Stimulated activated CD8-positive, alpha-beta memory T cell treated with anti-CD3 and anti-CD28 coated beads, Interleukin-15, amount 100 ng/mL, for 4 hours (primary cell): ENCODE results near the gene AGBL4.

Experiments
- DNase-seq, 2 donors: peaks; one replicate each; pipeline ENCODE4 v3.0.0-alpha.2; 2020; ENCODE audit warnings: low read depth in 2 of 2

The AGBL4 gene

GRCh38 chr1:48681476-48682305, 1342.1 kb downstream of the AGBL4 start:
- DNase-seq, result no peak

GRCh38 chr1:48680411-48681035, 1343.2 kb downstream of the AGBL4 start:
- no peak for DNase-seq

GRCh38 chr1:48679859-48680258, 1343.9 kb downstream of the AGBL4 start:
- no peak for DNase-seq

- DNase-seq, result no peak
Observed at GRCh38 chr1:48678710-48679505, 1344.8 kb downstream of the AGBL4 start.

GRCh38 chr1:48677306-48678287, 1346.2 kb downstream of the AGBL4 start:
- no peak for DNase-seq

- no peak for DNase-seq
Observed at GRCh38 chr1:48676822-48677221, 1346.9 kb downstream of the AGBL4 start.

- DNase-seq, result no peak
Observed at GRCh38 chr1:48676376-48676775, 1347.4 kb downstream of the AGBL4 start.

- DNase-seq, result no peak
Observed at GRCh38 chr1:48675251-48675650, 1348.5 kb downstream of the AGBL4 start.

GRCh38 chr1:48674641-48675040, 1349.1 kb downstream of the AGBL4 start:
- no peak for DNase-seq

- DNase-seq, result no peak
Observed at GRCh38 chr1:48673332-48674105, 1350.2 kb downstream of the AGBL4 start.

- no peak for DNase-seq
Observed at GRCh38 chr1:48671578-48671977, 1352.2 kb downstream of the AGBL4 start.

GRCh38 chr1:48670234-48671020, 1353.3 kb downstream of the AGBL4 start:
- DNase-seq, result no peak

GRCh38 chr1:48668339-48668738, 1355.4 kb downstream of the AGBL4 start:
- DNase-seq, result no peak

- no peak for DNase-seq
Observed at GRCh38 chr1:48667782-48668181, 1356.0 kb downstream of the AGBL4 start.

GRCh38 chr1:48665708-48666407, 1357.9 kb downstream of the AGBL4 start:
- DNase-seq, result no peak

- DNase-seq, result no peak
Observed at GRCh38 chr1:48661726-48662463, 1361.9 kb downstream of the AGBL4 start.

GRCh38 chr1:48659801-48660200, 1364.0 kb downstream of the AGBL4 start:
- DNase-seq, result no peak

- DNase-seq, result no peak
Observed at GRCh38 chr1:48657413-48657812, 1366.3 kb downstream of the AGBL4 start.
